ENCODE measurements around the gene NXT1.

- TF ChIP-seq CTCF (conservative IDR thresholded peaks at IDR 0.05 in 1 of 2, IDR thresholded peaks at IDR 0.05 in 1 of 2; ENCODE audit: extremely low read depth in 1 of 2, insufficient read depth in 1 of 2, low read depth in 1 of 2, low read length in 2 of 2) (no peak), EZH2 (IDR thresholded peaks at IDR 0.05; ENCODE audit: borderline replicate concordance, low read length) (no peak)
Observed at GRCh38 chr20:23358923-23359593, 8.5 kb downstream of the NXT1 start.
